ENCODE measurements around the gene ZBTB38. TPM values are rescaled to one million over a fixed set of nuclear protein-coding genes. Genes with fewer than 3 reads are reported as not detected.

The ZBTB38 gene
- total and polyA plus RNA-seq, 2 of the 13 experiments (the other 11 are each of a cell fraction or from before 2014, with no cell fraction given) = 26.8 to 51.7 TPM

DNA sequence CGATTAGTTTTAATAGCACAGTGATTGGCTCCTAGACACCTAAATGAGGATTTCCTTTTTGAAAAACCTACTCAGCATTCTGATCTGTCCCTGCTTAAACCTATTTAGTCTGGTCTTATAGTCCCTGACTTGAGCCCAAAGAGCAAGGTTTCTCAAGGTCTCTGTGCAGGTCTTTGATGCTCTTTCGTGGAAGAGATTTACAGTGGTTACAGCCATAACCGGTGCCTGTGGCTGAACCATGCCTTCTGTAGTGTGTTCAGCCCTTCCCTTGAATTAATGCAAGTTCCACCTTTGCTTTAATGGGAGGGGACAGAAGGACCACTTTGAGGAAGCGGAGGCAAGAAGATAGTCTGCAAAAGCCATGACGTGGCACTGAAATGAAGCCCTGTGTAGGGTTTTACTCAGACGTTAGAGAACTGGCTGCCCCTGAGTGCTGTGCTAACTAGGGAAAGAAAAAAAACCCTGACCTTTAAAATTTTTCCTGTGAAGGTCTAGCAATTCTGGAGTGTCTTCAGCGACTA, 43.0 kb downstream of the ZBTB38 start (continued):
- TF ChIP-seq, protein P1, sequence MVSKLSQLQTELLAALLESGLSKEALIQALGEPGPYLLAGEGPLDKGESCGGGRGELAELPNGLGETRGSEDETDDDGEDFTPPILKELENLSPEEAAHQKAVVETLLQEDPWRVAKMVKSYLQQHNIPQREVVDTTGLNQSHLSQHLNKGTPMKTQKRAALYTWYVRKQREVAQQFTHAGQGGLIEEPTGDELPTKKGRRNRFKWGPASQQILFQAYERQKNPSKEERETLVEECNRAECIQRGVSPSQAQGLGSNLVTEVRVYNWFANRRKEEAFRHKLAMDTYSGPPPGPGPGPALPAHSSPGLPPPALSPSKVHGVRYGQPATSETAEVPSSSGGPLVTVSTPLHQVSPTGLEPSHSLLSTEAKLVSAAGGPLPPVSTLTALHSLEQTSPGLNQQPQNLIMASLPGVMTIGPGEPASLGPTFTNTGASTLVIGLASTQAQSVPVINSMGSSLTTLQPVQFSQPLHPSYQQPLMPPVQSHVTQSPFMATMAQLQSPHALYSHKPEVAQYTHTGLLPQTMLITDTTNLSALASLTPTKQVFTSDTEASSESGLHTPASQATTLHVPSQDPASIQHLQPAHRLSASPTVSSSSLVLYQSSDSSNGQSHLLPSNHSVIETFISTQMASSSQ (IDR thresholded peaks at IDR 0.05; ENCODE audit: low read depth) = no peak
- TF ChIP-seq, protein P1 (CRISPR knock-in tag; IDR thresholded peaks at IDR 0.05; ENCODE audit: borderline replicate concordance) = no peak
- no peak for TF ChIP-seq ZFP41 (CRISPR knock-in tag; IDR thresholded peaks at IDR 0.05; ENCODE audit: borderline replicate concordance)
- no peak for TF ChIP-seq SNAPC2 (CRISPR knock-in tag; IDR thresholded peaks at IDR 0.05)
- TF ChIP-seq SIN3A (IDR thresholded peaks at IDR 0.05; ENCODE audit: borderline replicate concordance, low read depth, low read length) = no peak
- no peak for TF ChIP-seq HNF4G (IDR thresholded peaks at IDR 0.05; ENCODE audit: borderline replicate concordance, low read depth, low read length)
- no peak for TF ChIP-seq HNF4G (CRISPR knock-in tag; IDR thresholded peaks at IDR 0.05; ENCODE audit: borderline replicate concordance, low read depth)
- TF ChIP-seq KLF6 (CRISPR knock-in tag; IDR thresholded peaks at IDR 0.05) = no peak
- TF ChIP-seq, protein P2, sequence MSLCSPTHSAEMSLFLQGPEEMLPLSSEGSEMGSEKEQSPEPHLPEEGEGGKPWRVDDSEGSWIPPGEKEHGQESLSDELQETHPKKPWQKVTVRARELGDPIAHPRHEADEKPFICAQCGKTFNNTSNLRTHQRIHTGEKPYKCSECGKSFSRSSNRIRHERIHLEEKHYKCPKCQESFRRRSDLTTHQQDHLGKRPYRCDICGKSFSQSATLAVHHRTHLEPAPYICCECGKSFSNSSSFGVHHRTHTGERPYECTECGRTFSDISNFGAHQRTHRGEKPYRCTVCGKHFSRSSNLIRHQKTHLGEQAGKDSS (CRISPR knock-in tag; IDR thresholded peaks at IDR 0.05; ENCODE audit: borderline replicate concordance, low read depth) = no peak
- TF ChIP-seq, protein P3, sequence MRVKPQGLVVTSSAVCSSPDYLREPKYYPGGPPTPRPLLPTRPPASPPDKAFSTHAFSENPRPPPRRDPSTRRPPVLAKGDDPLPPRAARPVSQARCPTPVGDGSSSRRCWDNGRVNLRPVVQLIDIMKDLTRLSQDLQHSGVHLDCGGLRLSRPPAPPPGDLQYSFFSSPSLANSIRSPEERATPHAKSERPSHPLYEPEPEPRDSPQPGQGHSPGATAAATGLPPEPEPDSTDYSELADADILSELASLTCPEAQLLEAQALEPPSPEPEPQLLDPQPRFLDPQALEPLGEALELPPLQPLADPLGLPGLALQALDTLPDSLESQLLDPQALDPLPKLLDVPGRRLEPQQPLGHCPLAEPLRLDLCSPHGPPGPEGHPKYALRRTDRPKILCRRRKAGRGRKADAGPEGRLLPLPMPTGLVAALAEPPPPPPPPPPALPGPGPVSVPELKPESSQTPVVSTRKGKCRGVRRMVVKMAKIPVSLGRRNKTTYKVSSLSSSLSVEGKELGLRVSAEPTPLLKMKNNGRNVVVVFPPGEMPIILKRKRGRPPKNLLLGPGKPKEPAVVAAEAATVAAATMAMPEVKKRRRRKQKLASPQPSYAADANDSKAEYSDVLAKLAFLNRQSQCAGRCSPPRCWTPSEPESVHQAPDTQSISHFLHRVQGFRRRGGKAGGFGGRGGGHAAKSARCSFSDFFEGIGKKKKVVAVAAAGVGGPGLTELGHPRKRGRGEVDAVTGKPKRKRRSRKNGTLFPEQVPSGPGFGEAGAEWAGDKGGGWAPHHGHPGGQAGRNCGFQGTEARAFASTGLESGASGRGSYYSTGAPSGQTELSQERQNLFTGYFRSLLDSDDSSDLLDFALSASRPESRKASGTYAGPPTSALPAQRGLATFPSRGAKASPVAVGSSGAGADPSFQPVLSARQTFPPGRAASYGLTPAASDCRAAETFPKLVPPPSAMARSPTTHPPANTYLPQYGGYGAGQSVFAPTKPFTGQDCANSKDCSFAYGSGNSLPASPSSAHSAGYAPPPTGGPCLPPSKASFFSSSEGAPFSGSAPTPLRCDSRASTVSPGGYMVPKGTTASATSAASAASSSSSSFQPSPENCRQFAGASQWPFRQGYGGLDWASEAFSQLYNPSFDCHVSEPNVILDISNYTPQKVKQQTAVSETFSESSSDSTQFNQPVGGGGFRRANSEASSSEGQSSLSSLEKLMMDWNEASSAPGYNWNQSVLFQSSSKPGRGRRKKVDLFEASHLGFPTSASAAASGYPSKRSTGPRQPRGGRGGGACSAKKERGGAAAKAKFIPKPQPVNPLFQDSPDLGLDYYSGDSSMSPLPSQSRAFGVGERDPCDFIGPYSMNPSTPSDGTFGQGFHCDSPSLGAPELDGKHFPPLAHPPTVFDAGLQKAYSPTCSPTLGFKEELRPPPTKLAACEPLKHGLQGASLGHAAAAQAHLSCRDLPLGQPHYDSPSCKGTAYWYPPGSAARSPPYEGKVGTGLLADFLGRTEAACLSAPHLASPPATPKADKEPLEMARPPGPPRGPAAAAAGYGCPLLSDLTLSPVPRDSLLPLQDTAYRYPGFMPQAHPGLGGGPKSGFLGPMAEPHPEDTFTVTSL (CRISPR knock-in tag; IDR thresholded peaks at IDR 0.05; ENCODE audit: borderline replicate concordance) = 0 out of 2 replicates have a peak, but pooled peaks have one; percentile 32
- TF ChIP-seq PAF1 (CRISPR knock-in tag; IDR thresholded peaks at IDR 0.05) = no peak
- TF ChIP-seq ERF (CRISPR knock-in tag; IDR thresholded peaks at IDR 0.05) = peak; percentile 27; the same call in 1 of the 2 replicates
- TF ChIP-seq, protein P4, sequence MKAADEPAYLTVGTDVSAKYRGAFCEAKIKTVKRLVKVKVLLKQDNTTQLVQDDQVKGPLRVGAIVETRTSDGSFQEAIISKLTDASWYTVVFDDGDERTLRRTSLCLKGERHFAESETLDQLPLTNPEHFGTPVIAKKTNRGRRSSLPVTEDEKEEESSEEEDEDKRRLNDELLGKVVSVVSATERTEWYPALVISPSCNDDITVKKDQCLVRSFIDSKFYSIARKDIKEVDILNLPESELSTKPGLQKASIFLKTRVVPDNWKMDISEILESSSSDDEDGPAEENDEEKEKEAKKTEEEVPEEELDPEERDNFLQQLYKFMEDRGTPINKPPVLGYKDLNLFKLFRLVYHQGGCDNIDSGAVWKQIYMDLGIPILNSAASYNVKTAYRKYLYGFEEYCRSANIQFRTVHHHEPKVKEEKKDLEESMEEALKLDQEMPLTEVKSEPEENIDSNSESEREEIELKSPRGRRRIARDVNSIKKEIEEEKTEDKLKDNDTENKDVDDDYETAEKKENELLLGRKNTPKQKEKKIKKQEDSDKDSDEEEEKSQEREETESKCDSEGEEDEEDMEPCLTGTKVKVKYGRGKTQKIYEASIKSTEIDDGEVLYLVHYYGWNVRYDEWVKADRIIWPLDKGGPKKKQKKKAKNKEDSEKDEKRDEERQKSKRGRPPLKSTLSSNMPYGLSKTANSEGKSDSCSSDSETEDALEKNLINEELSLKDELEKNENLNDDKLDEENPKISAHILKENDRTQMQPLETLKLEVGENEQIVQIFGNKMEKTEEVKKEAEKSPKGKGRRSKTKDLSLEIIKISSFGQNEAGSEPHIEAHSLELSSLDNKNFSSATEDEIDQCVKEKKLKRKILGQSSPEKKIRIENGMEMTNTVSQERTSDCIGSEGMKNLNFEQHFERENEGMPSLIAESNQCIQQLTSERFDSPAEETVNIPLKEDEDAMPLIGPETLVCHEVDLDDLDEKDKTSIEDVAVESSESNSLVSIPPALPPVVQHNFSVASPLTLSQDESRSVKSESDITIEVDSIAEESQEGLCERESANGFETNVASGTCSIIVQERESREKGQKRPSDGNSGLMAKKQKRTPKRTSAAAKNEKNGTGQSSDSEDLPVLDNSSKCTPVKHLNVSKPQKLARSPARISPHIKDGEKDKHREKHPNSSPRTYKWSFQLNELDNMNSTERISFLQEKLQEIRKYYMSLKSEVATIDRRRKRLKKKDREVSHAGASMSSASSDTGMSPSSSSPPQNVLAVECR (CRISPR knock-in tag; IDR thresholded peaks at IDR 0.05; ENCODE audit: borderline replicate concordance) = no peak
- TF ChIP-seq ZFP36L1 (CRISPR knock-in tag; IDR thresholded peaks at IDR 0.05) = no peak
- no peak for TF ChIP-seq NCOA5 (CRISPR knock-in tag; IDR thresholded peaks at IDR 0.05)

Data from HepG2 (cell line).